GM18505 (cell line): Measurements from ENCODE around the gene CFAP74.

Source experiments
- ATAC-seq: cut with Tn5 transposase; IDR thresholded peaks from one replicate; pipeline ENCODE4 v1.9.1; 2021; ENCODE audit not compliant: unreplicated experiment
- POLR2A ChIP-seq: IDR thresholded peaks from 4 replicates; pipeline ENCODE4 v1.6.1; 2011; ENCODE audit warnings: borderline replicate concordance; ENCODE audit not compliant: insufficient read depth, insufficient read length; ENCODE audit errors: extremely low read depth

CFAP74 gene

DNA sequence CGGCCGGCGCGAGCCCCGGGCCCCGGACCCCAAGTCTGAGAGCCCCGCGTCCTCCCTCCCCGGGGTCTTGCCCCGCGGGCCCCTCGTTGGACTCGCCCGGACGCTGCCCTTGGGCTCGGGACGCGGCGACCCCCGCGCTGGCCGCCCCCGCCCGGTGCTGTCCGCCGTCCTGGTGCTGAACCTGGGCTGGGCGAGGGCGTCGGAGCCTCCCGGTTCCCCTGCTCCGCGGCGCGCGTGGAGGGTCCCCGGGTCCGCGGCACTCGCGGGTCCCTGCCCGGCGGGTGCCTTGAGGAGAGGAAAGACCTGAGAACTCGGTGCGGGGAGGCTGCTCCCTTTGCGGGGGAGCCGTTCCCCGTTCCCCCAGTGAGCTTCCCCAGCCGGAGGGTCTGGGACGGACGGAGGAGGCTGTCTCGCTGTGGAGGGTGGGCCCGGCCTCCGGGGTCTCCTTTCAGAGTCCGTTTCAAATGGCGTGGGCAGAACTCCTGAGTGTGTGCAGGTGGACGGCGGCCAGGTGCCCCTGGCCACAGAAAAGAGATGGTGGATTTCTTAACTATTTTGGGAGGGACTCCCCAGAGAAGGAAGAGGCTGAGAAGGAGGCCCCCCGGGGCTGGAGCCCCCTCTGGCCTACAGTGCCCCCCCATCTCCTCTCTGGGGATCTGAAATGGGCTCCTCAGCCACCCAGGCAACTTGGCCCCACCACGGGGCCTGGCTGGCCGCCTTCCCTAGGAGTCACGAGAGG, 16.2 kb upstream of the CFAP74 start:
- ATAC-seq, result no peak
- no peak for TF ChIP-seq POLR2A

DNA sequence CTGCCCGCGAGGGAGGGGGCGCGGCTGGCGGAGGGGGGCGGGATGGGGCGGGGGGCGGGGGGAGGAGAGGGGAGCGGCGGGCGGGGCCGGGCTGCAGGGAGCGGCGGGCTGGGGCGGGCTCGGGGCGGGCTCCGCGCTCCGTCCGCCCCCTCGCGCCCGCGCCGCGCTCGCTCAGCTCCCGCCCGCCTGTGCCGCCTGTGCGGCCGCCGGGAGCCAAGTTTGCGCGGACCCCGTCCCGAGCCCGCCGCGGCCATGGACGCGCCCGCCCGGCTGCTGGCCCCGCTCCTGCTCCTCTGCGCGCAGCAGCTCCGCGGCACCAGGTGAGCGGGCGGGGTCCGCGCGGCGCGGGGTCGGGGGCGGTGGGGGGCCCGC, 15.6 kb upstream of the CFAP74 start, which contains the start of gene GABRD:
GABRD (plus strand) TSS at position 174 of the 372 bp plus-strand sequence; CDS start at position 253, 79 bp downstream.
- no peak for ATAC-seq
- TF ChIP-seq POLR2A, result no peak

DNA sequence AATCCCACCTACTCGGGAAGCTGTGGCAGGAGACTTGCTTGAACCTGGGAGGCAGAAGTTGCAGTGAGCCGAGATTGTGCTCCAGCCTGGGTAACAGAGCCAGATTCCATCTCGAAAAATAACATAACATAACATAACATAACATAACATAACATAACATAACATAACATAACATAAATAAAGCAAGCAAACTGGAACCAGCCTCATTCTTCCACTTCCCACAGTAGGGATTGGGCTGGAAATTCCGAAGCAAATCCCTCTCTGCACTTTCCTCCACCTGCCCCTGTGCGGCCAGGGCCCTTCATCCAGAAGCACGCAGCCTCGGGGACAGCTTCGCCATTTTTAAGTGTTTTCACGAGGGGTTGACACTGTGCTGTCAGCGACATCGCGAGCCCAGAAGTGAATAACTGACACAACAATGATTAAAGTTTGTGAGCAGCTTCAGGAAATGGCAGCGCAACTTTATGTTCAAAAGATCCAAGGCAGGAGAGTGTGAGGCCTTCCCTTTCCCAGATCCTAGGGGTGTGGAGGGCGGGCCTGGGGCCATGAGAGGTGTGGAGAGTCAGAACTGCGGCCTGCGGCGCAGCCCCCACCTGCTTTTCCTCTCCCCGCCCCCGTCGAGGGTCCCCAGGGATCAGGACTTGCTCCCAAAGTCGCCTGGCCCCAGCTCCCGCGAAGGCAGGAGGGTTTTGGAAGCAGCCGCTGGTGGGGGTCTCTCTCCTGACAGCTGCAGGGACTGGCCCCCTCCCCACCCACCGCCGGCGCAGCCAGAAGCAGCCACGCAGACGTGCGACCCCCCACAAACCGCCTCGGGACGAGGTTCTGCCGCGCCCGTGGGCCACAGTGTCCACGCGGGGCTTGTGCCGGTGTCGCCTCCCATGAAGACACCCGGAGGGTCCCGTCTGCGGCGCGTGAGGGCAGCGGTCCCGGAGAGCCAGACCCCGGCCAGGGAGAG, 14.9 kb upstream of the CFAP74 start:
- no peak for TF ChIP-seq POLR2A
- no peak for ATAC-seq

DNA sequence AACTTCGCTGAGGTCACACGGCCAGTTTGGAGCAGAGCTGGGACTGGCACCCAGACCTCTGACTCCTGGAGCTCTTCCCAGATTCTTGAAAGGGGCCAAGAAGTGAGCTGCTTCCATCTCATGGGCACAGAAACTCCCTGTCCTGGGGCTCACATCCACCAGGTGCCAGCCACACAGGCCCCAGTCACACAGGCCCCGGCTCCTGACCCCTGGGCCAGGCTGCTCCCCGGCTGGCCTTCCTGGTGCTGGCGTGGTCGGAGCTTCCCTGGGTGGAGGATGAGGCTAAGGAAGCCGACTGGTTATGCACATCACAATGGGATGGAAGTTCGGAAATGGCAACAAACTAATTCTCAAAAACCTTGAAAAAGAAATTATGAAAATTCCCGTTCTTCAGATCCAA, 12.5 kb upstream of the CFAP74 start:
- TF ChIP-seq POLR2A, result no peak
- no peak for ATAC-seq

DNA sequence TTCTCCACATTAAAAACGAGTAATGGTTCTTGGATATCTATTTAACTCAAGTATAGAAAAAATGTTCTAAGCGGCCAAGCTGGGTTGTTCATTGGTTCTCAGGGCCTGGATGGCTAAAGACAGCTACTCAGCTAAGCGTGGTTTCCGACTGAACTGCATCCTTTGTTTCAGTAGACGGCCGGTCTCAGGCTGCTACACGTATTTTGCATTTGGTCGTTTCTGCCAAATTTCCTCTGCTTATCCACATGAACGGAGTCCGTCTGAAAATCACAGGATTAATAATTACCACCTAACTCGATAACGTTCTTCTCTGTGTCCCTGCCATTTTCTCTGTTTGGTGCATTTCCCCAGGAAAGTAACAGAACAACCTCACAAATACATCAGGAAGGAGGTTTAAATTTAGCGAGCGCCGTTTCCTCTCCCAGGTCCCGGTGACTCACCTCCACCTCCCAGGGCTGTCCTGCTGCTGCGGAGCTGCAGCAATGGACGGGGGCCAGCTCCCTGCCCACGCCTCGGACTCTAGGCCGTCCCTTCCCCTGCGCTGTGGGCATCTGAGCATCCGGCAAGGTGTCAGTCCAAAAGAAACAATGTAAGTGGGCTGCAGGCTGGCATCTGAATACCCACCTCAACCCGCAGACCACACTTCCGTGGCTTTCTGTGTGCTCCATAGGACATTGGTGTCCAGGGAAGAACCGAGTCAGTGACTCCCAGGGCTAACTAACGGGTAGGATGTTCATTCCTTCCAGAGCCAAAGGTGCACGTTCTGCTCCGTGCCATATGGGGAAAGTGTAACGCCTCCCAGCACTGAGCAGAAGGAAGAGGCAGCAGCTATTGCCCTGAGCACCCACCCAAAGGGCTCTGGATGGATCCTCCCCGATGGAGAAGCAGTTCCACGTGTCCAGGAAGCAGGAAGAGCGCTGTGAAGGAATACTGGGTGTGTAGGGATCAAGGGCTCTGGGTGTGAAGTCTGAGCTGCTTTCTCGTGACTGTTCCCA, 11.5 kb upstream of the CFAP74 start:
- TF ChIP-seq POLR2A, result no peak
- ATAC-seq, result no peak

DNA sequence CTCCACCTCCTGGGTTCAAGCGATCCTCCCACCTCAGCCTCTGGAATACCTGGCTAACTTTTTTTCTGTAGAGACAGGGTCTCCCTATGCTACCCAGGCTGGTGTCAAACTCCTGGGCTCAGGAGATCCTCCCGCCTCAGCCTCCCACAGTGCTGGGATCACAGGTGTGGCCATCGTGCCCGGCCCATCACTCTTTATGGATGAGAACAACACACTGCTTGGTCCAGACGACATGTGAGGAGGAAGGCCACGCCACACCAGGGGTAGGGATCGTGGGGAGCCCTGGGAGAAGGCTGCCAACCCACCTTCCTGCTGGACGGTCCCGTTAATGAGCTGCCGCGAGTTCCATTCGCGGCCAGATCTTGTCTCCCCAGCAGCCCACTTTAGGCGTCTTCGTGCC, 10.6 kb upstream of the CFAP74 start:
- TF ChIP-seq POLR2A, result no peak
- no peak for ATAC-seq

DNA sequence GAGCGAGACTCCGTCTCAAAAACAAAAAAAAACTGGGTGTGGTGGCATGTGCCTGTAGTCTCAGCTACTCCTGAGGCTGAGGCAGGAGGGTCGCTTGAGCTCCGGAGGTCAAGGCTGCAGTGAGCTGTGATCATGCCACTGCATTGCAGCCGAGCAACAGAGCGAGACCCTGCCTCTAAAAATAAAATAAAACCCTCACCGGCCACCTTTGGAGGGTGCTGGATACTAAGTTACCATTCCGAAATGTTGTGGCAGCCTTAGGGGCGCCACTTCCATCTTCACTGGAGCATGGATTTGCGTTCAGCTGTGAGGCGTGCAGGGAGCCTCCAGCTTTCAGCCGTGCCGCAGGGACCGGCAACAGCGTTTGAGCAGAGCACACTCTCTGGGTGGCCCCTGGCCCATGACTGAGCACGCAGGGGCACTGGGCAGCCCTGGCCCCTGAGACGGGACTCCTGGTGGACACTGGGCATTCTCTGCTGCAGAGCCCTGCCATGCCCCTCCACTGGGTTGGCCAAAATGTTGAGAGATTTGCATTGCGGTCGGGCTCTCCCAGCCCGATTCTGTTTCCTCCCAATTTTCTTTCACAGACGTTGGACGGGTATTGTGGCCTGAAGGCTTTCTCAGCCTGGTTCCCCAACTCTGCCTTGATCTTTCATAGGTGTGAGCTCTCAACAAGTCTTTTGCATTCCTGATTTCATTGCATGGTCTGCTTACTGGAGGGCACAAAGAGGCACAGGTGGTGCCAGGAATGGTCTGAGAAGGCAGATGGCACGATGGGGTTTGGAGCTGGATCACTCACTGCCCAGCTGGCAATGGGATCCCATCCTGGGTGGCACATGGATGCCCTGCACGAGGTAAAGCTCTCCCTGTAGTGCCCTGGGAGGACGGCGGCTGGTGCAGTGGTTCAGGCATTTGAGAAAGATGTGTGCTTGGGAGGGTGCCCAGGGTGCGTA, 5.8 kb upstream of the CFAP74 start:
- TF ChIP-seq POLR2A, result no peak
- no peak for ATAC-seq

DNA sequence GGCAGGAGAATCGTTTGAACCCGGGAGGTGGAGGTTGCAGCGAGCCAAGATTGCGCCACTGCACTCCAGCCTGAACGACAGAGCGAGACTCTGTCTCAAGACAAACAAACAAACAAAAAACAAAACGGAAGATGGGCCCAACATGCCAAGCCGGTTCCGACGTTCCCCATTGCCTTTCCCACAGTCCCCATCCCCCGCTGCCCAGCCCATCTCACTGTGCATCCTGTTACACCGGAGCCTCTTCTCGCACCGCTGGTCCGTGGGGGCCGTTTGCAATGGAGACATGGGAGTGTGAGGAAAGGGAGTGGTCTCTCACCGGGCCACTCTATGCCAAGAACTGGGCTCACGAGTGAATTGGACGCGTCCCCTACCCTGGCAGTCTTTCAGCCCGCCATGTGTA, 1.3 kb upstream of the CFAP74 start:
- no peak for TF ChIP-seq POLR2A
- no peak for ATAC-seq

DNA sequence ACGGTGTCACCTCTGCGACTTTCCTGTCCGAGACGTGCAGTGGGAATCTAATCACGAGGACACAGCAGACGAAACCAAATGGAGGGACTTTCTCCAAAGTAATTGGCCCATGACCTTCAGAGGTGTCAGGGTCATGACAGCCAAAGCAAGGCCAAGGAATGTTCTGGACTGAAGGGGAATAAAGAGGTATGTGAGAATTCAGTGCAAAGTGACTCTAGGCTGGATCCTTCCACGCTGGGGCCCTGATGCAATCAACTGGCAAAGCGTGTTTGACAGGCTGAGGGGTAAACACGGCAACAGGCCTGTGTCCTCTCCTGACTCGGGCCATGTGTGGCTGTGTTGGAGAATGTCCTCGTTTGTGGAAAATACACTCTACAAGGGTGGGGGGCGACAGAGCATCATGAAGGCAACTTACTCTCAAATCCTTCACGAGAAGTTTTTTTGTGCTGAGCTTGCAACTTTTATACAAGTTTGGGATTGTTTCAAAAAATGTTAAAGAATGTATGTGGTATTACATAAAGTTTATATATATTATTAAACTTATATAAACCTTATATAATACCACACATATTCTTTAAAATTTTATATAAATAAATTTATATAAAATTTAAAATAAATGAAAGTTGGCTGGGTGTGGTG, 1.7 kb downstream of the CFAP74 start:
- TF ChIP-seq POLR2A, result no peak
- no peak for ATAC-seq

DNA sequence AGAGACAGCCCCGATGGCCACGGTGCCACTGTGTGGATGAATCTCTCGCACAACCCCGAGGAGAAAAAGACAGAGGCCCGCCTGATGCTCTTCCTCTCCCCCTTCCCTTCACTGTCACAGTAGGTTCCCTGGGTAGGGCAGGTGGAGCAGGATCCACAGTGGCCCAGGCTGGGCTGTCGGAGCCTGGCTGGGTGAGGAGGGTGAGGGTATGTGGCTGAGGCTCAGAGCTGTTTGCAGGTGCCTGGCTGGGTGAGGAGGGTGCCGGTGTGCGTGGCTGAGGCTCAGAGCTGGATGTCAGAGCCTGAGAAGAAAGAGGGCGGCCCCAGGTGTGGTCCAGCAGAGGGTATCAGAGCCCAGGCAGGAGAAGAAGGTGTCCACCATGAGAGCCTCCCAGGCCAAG, 2.7 kb downstream of the CFAP74 start:
- no peak for TF ChIP-seq POLR2A

DNA sequence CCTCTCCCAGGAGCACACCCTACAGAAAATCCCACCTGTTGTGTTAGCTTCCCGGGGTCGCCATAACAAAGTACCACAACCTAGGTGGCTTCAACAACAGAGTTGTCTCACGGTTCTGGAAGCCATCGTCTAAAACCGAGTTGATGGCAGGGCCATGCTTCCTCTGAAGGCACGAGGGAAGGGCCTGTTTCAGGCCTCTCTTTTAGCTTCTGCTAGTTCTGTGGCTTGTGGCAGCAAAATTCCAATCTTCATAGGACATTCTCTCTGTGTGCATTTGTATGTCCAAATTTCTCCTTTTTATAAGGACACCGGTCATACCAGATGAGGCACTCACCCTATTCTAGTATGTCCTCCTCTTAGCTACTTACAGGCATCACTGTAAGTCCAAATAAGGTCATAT, 3.2 kb downstream of the CFAP74 start:
- no peak for TF ChIP-seq POLR2A
- no peak for ATAC-seq

More for the DNA sequence above, 2.7 kb downstream of the CFAP74 start:
- ATAC-seq, result no peak
